Brain microvascular endothelial cell (primary cell): ENCODE measurements around the gene CES2.

Source experiments
- DNase-seq: peaks from one replicate; pipeline ENCODE4 v3.0.0-alpha.2; 2020
- H3K27ac ChIP-seq: fragments of 250-450 bp; sonication (Bioruptor Pico); 2 replicates; pipeline ENCODE4 v1.5.1; 2020; ENCODE audit warnings: mild to moderate bottlenecking, moderate library complexity
- H3K27me3 ChIP-seq: fragments of 250-450 bp; sonication (Bioruptor Pico); replicated peaks from 2 replicates; pipeline ENCODE4 v1.5.1; 2020; ENCODE audit warnings: mild to moderate bottlenecking
- H3K36me3 ChIP-seq: fragments of 250-450 bp; sonication (Bioruptor Pico); replicated peaks from 2 replicates; pipeline ENCODE4 v1.5.1; 2020; ENCODE audit warnings: mild to moderate bottlenecking
- H3K4me3 ChIP-seq: 2 replicates; pipeline ENCODE4 v1.5.1; 2011; ENCODE audit warnings: low read depth, mild to moderate bottlenecking, control low read depth, low read length, moderate library complexity
- CTCF ChIP-seq: IDR thresholded peaks from 2 replicates; pipeline ENCODE4 v1.5.1; 2011; ENCODE audit warnings: low read depth, mild to moderate bottlenecking, moderate library complexity, low read length, control low read depth, inconsistent platforms; ENCODE audit errors: missing control alignments
- in situ Hi-C: cut with HindIII; loops from 2 replicates; pipeline ENCODE4 v1.10.0; 2017; ENCODE audit warnings: low sequenced_read_pairs, low pct_ligation_motif_present

Gene CES2

GRCh38 chr16:66919569-66920298, 15.6 kb upstream of the CES2 start:
- Histone ChIP-seq H3K36me3 (no peaks in the 10 kb centered on the region), H3K27me3 (peaks cover 15% of the 10 kb centered on the region), H3K27ac (no peak overlapping the region), H3K4me3 (no peak overlapping the region)
- no peak for TF ChIP-seq CTCF
- in situ Hi-C loops, result no loop called here
- DNase-seq, result no peak

GRCh38 chr16:66920299-66920590, 15.1 kb upstream of the CES2 start:
- Histone ChIP-seq H3K27ac (no peak overlapping the region), H3K27me3 (peaks cover 15% of the 10 kb centered on the region), H3K4me3 (no peak overlapping the region), H3K36me3 (no peaks in the 10 kb centered on the region)
- DNase-seq, result no peak
- in situ Hi-C loops, result no loop called here
- no peak for TF ChIP-seq CTCF

GRCh38 chr16:66920924-66921680, 14.2 kb upstream of the CES2 start:
- H3K36me3 ChIP-seq, result no peaks in the 10 kb centered on the region
- H3K27ac ChIP-seq, result no peak overlapping the region
- no peak for DNase-seq
- no peak for TF ChIP-seq CTCF
- no peak overlapping the region for H3K4me3 ChIP-seq
- H3K27me3 ChIP-seq, result peaks cover 15% of the 10 kb centered on the region
- in situ Hi-C loops, result no loop called here

GRCh38 chr16:66921729-66922450, 13.4 kb upstream of the CES2 start:
- Histone ChIP-seq H3K4me3 (no peak overlapping the region), H3K27me3 (peaks cover 15% of the 10 kb centered on the region), H3K36me3 (no peaks in the 10 kb centered on the region), H3K27ac (no peak overlapping the region)
- no peak for DNase-seq
- in situ Hi-C loops, result no loop called here
- no peak for TF ChIP-seq CTCF

GRCh38 chr16:66923247-66923731, 12.0 kb upstream of the CES2 start:
- Histone ChIP-seq H3K36me3 (no peaks in the 10 kb centered on the region), H3K27ac (no peak overlapping the region), H3K27me3 (peaks cover 15% of the 10 kb centered on the region), H3K4me3 (no peak overlapping the region)
- no peak for TF ChIP-seq CTCF
- DNase-seq, result peak; percentile 56
- in situ Hi-C loops, result no loop called here
